H1 (cell line): ENCODE measurements around the gene IWS1. TPM values are rescaled to one million over a fixed set of nuclear protein-coding genes. Genes with fewer than 3 reads are reported as not detected.
"Not testable (repeated sequence)": the region's sequence is repeated elsewhere in the genome, so short reads cannot be mapped to it uniquely, and the experiment has no call there.

ENCODE experiments used
- CTCF ChIA-PET: fragments of 300-600 bp; sonication (Branson Sonifier 250); formaldehyde crosslinking; loops from one replicate; lab custom pipeline; 2021; ENCODE audit not compliant: partially characterized antibody; lab: Charles Lee
- POLR2A ChIA-PET: fragments of 300-600 bp; sonication (Branson Sonifier 250); formaldehyde crosslinking; loops from one replicate; lab custom pipeline; 2021; ENCODE audit warnings: inconsistent platforms; ENCODE audit not compliant: partially characterized antibody; lab: Charles Lee
- DNase-seq, 2 experiments: peaks; one replicate each; pipeline versions ENCODE4 v3.0.0 to v3.0.0-alpha.2; 2010 to 2022; ENCODE audit warnings: low spot score in 2 of 2, low read depth in 1 of 2, mixed read lengths in 1 of 2
- FAIRE-seq: peaks from 2 replicates; lab custom pipeline; 2011; peaks lifted over from hg19 to GRCh38; lab: Jason Lieb, UNC
- H2AFZ ChIP-seq: 2 replicates; pipeline ENCODE4 v1.8.1; 2012; ENCODE audit warnings: low read length, inconsistent platforms
- H2AK5ac ChIP-seq: 2 replicates; pipeline ENCODE4 v1.6.1; 2013; ENCODE audit warnings: low read depth, low read length
- H2BK120ac ChIP-seq: replicated peaks from 2 replicates; pipeline ENCODE3; 2013; ENCODE audit warnings: low read depth, low read length, inconsistent platforms
- H2BK12ac ChIP-seq: 2 replicates; pipeline ENCODE4 v1.6.1; 2013; ENCODE audit warnings: low read depth, low read length
- H2BK15ac ChIP-seq: 2 replicates; pipeline ENCODE4 v1.6.1; 2013; ENCODE audit warnings: low read length
- H2BK20ac ChIP-seq: 2 replicates; pipeline ENCODE4 v1.6.1; 2013; ENCODE audit warnings: low read length
- H2BK5ac ChIP-seq: 2 replicates; pipeline ENCODE4 v1.6.1; 2013; ENCODE audit warnings: low read depth, low read length
- H3K14ac ChIP-seq: 2 replicates; pipeline ENCODE4 v1.6.1; 2013; ENCODE audit warnings: inconsistent platforms; ENCODE audit not compliant: insufficient read length
- H3K18ac ChIP-seq: 2 replicates; pipeline ENCODE4 v1.6.1; 2013; ENCODE audit warnings: low read length; ENCODE audit errors: extremely low read depth
- H3K23ac ChIP-seq: 2 replicates; pipeline ENCODE4 v1.6.1; 2013; ENCODE audit warnings: inconsistent platforms; ENCODE audit not compliant: insufficient read length
- H3K23me2 ChIP-seq: 2 replicates; pipeline ENCODE4 v1.6.1; 2013; ENCODE audit warnings: low read depth, low read length
- H3K27ac ChIP-seq: 2 replicates; pipeline ENCODE4 v1.6.1; 2011; ENCODE audit warnings: low read depth, low read length, inconsistent platforms
- H3K27me3 ChIP-seq, 4 experiments: replicated peaks in 1 of 4; 1 replicate in 1 of 4; 2 replicates in 3 of 4; pipeline versions ENCODE4 v1.6.1 to v1.8.1; 2011 to 2013; ENCODE audit warnings: low read length in 3 of 4, mild to moderate bottlenecking in 3 of 4, inconsistent platforms in 2 of 4, mixed read lengths in 2 of 4, moderate library complexity in 1 of 4; ENCODE audit not compliant: control insufficient read depth in 3 of 4, insufficient read depth in 3 of 4; ENCODE audit errors: extremely low read depth in 1 of 4
- H3K36me3 ChIP-seq, 4 experiments: 2 replicates each; pipeline versions ENCODE4 v1.6.1 to v1.8.1; 2011 to 2013; ENCODE audit warnings: mild to moderate bottlenecking in 4 of 4, low read length in 3 of 4, moderate library complexity in 2 of 4, control low read depth in 1 of 4, inconsistent platforms in 1 of 4; ENCODE audit not compliant: insufficient read depth in 4 of 4, control insufficient read depth in 2 of 4
- H3K4ac ChIP-seq: replicated peaks from 2 replicates; pipeline ENCODE3; 2013; ENCODE audit warnings: low read length, low read depth, mixed read lengths, inconsistent platforms; ENCODE audit not compliant: insufficient read length
- H3K4me1 ChIP-seq, 4 experiments: replicated peaks in 1 of 4; 1 replicate in 1 of 4; 2 replicates in 3 of 4; pipeline versions ENCODE4 v1.6.1 to v1.8.1; 2011 to 2013; ENCODE audit warnings: low read length in 3 of 4, inconsistent platforms in 2 of 4, mixed read lengths in 1 of 4; ENCODE audit not compliant: insufficient read depth in 4 of 4, control insufficient read depth in 3 of 4
- H3K4me2 ChIP-seq, 2 experiments: 2 replicates each; pipeline versions ENCODE4 v1.6.1 to v1.8.1; 2011 to 2013; ENCODE audit warnings: low read depth in 2 of 2, low read length in 2 of 2, control low read depth in 1 of 2, inconsistent platforms in 1 of 2, mild to moderate bottlenecking in 1 of 2; ENCODE audit not compliant: insufficient read depth in 1 of 2
- H3K4me3 ChIP-seq, 4 experiments: fragments of 200-600, 300-600 bp in 1 of 4; sonication (generic), shearing (Covaris generic), sonication (Bioruptor Twin) in 1 of 4; 2 replicates each; pipeline versions ENCODE4 v1.5.1 to v1.8.1; 2011 to 2016; ENCODE audit warnings: low read length in 4 of 4, low read depth in 3 of 4, control low read depth in 2 of 4, inconsistent platforms in 2 of 4, mild to moderate bottlenecking in 2 of 4, mixed read lengths in 1 of 4, moderate library complexity in 1 of 4; ENCODE audit not compliant: insufficient read depth in 2 of 4; ENCODE audit errors: extremely low read depth in 1 of 4
- H3K56ac ChIP-seq: replicated peaks from 2 replicates; pipeline ENCODE3; 2013; ENCODE audit warnings: low read depth, mild to moderate bottlenecking, mixed read lengths, low read length, inconsistent platforms; ENCODE audit not compliant: insufficient read length
- H3K79me1 ChIP-seq: 2 replicates; pipeline ENCODE4 v1.6.1; 2013; ENCODE audit warnings: low read depth, low read length, control low read depth
- H3K79me2 ChIP-seq, 2 experiments: 2 replicates each; pipeline versions ENCODE4 v1.6.1 to v1.8.1; 2012 to 2013; ENCODE audit warnings: low read length in 2 of 2, mild to moderate bottlenecking in 2 of 2, inconsistent platforms in 1 of 2; ENCODE audit not compliant: insufficient read depth in 2 of 2, control insufficient read depth in 1 of 2
- H3K9ac ChIP-seq, 4 experiments: replicated peaks in 1 of 4; 1 replicate in 1 of 4; 2 replicates in 3 of 4; pipeline versions ENCODE4 v1.6.1 to v1.8.1; 2011 to 2013; ENCODE audit warnings: low read depth in 3 of 4, low read length in 3 of 4, control low read depth in 2 of 4, mild to moderate bottlenecking in 2 of 4, moderate library complexity in 2 of 4, inconsistent platforms in 1 of 4; ENCODE audit errors: extremely low read depth in 1 of 4
- H3K9me3 ChIP-seq, 2 experiments: 2 replicates each; pipeline versions ENCODE4 v1.6.1 to v1.8.1; 2012 to 2013; ENCODE audit warnings: mild to moderate bottlenecking in 2 of 2, moderate library complexity in 2 of 2, control low read depth in 1 of 2, inconsistent platforms in 1 of 2, low read depth in 1 of 2, low read length in 1 of 2, mixed read lengths in 1 of 2; ENCODE audit not compliant: insufficient read depth in 2 of 2
- H4K20me1 ChIP-seq, 2 experiments: replicated peaks in 1 of 2; 2 replicates each; pipeline versions ENCODE3 to v1.8.1; 2011 to 2013; ENCODE audit warnings: inconsistent platforms in 2 of 2, low read length in 2 of 2, mild to moderate bottlenecking in 1 of 2; ENCODE audit not compliant: insufficient read depth in 2 of 2, control insufficient read depth in 1 of 2
- H4K5ac ChIP-seq: 2 replicates; pipeline ENCODE4 v1.6.1; 2013; ENCODE audit warnings: low read length, low read depth, mixed read lengths, inconsistent platforms; ENCODE audit not compliant: insufficient read length
- H4K8ac ChIP-seq: 2 replicates; pipeline ENCODE4 v1.8.0; 2013; ENCODE audit warnings: mild to moderate bottlenecking, moderate library complexity, low read length, inconsistent platforms; ENCODE audit not compliant: insufficient read depth; ENCODE audit errors: extremely low read depth
- H4K91ac ChIP-seq: replicated peaks from 2 replicates; pipeline ENCODE3; 2013; ENCODE audit warnings: low read length, mixed read lengths, inconsistent platforms; ENCODE audit not compliant: insufficient read length
- WGBS, 2 experiments: shearing (Covaris generic) in 1 of 2; methylation state at CpG; one replicate each; pipeline versions ENCODE4 v1.1.6 to v1.1.7; 2013 to 2015; ENCODE audit warnings: low lambda C conversion rate in 2 of 2, mixed read lengths in 2 of 2, inconsistent platforms in 1 of 2, low coverage in 1 of 2, missing lambda C conversion rate in 1 of 2; ENCODE audit not compliant: insufficient replicate concordance in 2 of 2, insufficient coverage in 1 of 2, insufficient read length in 1 of 2; ENCODE audit errors: extremely low coverage in 1 of 2, missing lambda C conversion rate in 1 of 2; 5-methylcytosine and 5-hydroxymethylcytosine counted together
- polyA plus RNA-seq, 7 experiments: library from polyadenylated mRNA; depleted of rRNA in 3 of 7; stranded (reverse) in 5 of 7; unstranded in 2 of 7; fragments of >200 nt in 5 of 7; fragments of 200-250 nt in 2 of 7; gene quantifications; 1 replicate in 5 of 7; 2 replicates in 1 of 7; 4 replicates in 1 of 7; pipeline versions ENCODE4 v1.2.1 to v1.2.3, GENCODE V29; 2011 to 2013; ENCODE audit warnings: missing spikeins in 2 of 7, mixed read lengths in 2 of 7
- total RNA-seq: library from RNA; stranded (reverse); fragmentation: NEBNext Ultra II Directional; extraction: Animal tissue kit (Norgen Biotek cat#: 25700); gene quantifications from 2 replicates; pipeline ENCODE4 v1.2.1, GENCODE V29; 2021

IWS1 gene
- total and polyA plus RNA-seq, 2 of the 8 experiments (the other 6 are each of a cell fraction or from before 2014, with no cell fraction given) = 18.4 to 64.8 TPM

GRCh38 chr2:127529416-127529815 lies 3.1 kb upstream of the IWS1 start:
- H3K23ac ChIP-seq, H3K4me3 ChIP-seq, H2BK12ac ChIP-seq, H2AFZ ChIP-seq, H3K9ac ChIP-seq, H2BK120ac ChIP-seq, H3K14ac ChIP-seq, H3K56ac ChIP-seq, H3K79me1 ChIP-seq, H4K8ac ChIP-seq, H4K91ac ChIP-seq, H3K4ac ChIP-seq, H2BK5ac ChIP-seq, H3K9me3 ChIP-seq, H2BK15ac ChIP-seq, H4K5ac ChIP-seq, H3K4me1 ChIP-seq, H2BK20ac ChIP-seq, H4K20me1 ChIP-seq, H2AK5ac ChIP-seq, H3K36me3 ChIP-seq, H3K27ac ChIP-seq, H3K27me3 ChIP-seq, H3K4me2 ChIP-seq, H3K18ac ChIP-seq, DNase-seq, FAIRE-seq: not testable (repeated sequence)
- ChIA-PET POLR2A (interaction anchor here (1.3 to 1.5 kb wide), 2 partner anchors 10 to 13 kb away, joined by 3 to 4 read pairs; no protein-coding TSS in a partner anchor), CTCF (interaction anchor here (0.7 to 2.0 kb wide), 9 partner anchors 8 to 175 kb away, joined by 3 to 7 read pairs (median 3); no protein-coding TSS in a partner anchor)
- H3K23me2 ChIP-seq = peaks cover 11% of the 10 kb centered on the region
- H3K79me2 ChIP-seq = peaks cover 11 to 16% of the 10 kb centered on the region in 2 experiments
- WGBS, 2 experiments = 96% methylated on average over 2 of the region's 2 CpGs; no CpG with 5 or more reads in 1 of the 2 experiments
